Peyer's patch (tissue), 4 donors: ENCODE data around the gene DEF6.
"Not testable (repeated sequence)": the region's sequence is repeated elsewhere in the genome, so short reads cannot be mapped to it uniquely, and the experiment has no call there.

Experiments
- POLR2A ChIP-seq, 2 donors: fragments of 450-650 bp; IDR thresholded peaks; one replicate each; pipeline ENCODE4 v1.5.1; 2017; ENCODE audit warnings: antibody characterized with exemption in 2 of 2, mild to moderate bottlenecking in 2 of 2, moderate library complexity in 2 of 2
- TF ChIP-seq, protein P1 (sequence below), 6 experiments: fragments of 450-650 bp in 4 of 6; fragments of 200-600 bp in 2 of 6; sonication (generic) in 1 of 6; IDR thresholded peaks; one replicate each; pipeline ENCODE4 v1.5.1; 2017 to 2019; ENCODE audit warnings: antibody characterized with exemption in 6 of 6, mild to moderate bottlenecking in 3 of 6, moderate library complexity in 1 of 6

- TF ChIP-seq, protein P1, sequence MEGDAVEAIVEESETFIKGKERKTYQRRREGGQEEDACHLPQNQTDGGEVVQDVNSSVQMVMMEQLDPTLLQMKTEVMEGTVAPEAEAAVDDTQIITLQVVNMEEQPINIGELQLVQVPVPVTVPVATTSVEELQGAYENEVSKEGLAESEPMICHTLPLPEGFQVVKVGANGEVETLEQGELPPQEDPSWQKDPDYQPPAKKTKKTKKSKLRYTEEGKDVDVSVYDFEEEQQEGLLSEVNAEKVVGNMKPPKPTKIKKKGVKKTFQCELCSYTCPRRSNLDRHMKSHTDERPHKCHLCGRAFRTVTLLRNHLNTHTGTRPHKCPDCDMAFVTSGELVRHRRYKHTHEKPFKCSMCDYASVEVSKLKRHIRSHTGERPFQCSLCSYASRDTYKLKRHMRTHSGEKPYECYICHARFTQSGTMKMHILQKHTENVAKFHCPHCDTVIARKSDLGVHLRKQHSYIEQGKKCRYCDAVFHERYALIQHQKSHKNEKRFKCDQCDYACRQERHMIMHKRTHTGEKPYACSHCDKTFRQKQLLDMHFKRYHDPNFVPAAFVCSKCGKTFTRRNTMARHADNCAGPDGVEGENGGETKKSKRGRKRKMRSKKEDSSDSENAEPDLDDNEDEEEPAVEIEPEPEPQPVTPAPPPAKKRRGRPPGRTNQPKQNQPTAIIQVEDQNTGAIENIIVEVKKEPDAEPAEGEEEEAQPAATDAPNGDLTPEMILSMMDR (IDR thresholded peaks at IDR 0.05): not testable (repeated sequence)
- not testable (repeated sequence) for TF ChIP-seq POLR2A (IDR thresholded peaks at IDR 0.05)
These were observed 9.5 kb downstream of the DEF6 start for GRCh38 chr6:35307138-35307537.
